COR-L47 (cell line): ENCODE measurements around the gene STX17.
"Not testable (repeated sequence)": the region's sequence is repeated elsewhere in the genome, so short reads cannot be mapped to it uniquely, and the experiment has no call there.

ENCODE experiments used
- DNase-seq: peaks from one replicate; lab custom pipeline; 2025; lab: John Stamatoyannopoulos, UW

Gene STX17

GRCh38 chr9:99906403-99907207, at the start of gene STX17:
STX17 (plus strand) TSS chr9:99906654; CDS start chr9:99915240, 8,586 bp downstream.
- peak; percentile 70 for DNase-seq

GRCh38 chr9:99857576-99857975, 48.9 kb upstream of the STX17 start:
- not testable (repeated sequence) for DNase-seq

- DNase-seq = no peak
Measured at GRCh38 chr9:99858087-99858486, 48.4 kb upstream of the STX17 start.

GRCh38 chr9:99859243-99859980, 47.0 kb upstream of the STX17 start:
- no peak for DNase-seq

- no peak for DNase-seq
Measured at GRCh38 chr9:99860266-99860665, 46.2 kb upstream of the STX17 start.

- no peak for DNase-seq
Measured at GRCh38 chr9:99863955-99864354, 42.5 kb upstream of the STX17 start.

GRCh38 chr9:99866398-99866797, 40.1 kb upstream of the STX17 start:
- DNase-seq = no peak

GRCh38 chr9:99867536-99867935, 38.9 kb upstream of the STX17 start:
- DNase-seq = no peak

- no peak for DNase-seq
Measured at GRCh38 chr9:99867968-99868367, 38.5 kb upstream of the STX17 start.

- no peak for DNase-seq
Measured at GRCh38 chr9:99868845-99869244, 37.6 kb upstream of the STX17 start.

- no peak for DNase-seq
Measured at GRCh38 chr9:99870126-99870525, 36.3 kb upstream of the STX17 start.

GRCh38 chr9:99873531-99873930, 32.9 kb upstream of the STX17 start:
- no peak for DNase-seq

- DNase-seq = no peak
Measured at GRCh38 chr9:99873943-99874584, 32.4 kb upstream of the STX17 start.

- no peak for DNase-seq
Measured at GRCh38 chr9:99876190-99876589, 30.3 kb upstream of the STX17 start.

- DNase-seq = no peak
Measured at GRCh38 chr9:99878651-99879050, 27.8 kb upstream of the STX17 start.

GRCh38 chr9:99881769-99882168, 24.7 kb upstream of the STX17 start:
- DNase-seq = no peak

- no peak for DNase-seq
Measured at GRCh38 chr9:99885747-99886146, 20.7 kb upstream of the STX17 start.

- DNase-seq = no peak
Measured at GRCh38 chr9:99889120-99889519, 17.3 kb upstream of the STX17 start.

- DNase-seq = no peak
Measured at GRCh38 chr9:99894826-99895225, 11.6 kb upstream of the STX17 start.

- DNase-seq = no peak
Measured at GRCh38 chr9:99895510-99895909, 10.9 kb upstream of the STX17 start.

GRCh38 chr9:99896119-99896518, 10.3 kb upstream of the STX17 start:
- DNase-seq = no peak

- DNase-seq = no peak
Measured at GRCh38 chr9:99903393-99903792, 3.1 kb upstream of the STX17 start.

GRCh38 chr9:99905833-99906402, 536 bp upstream of the STX17 start:
- no peak for DNase-seq
